CD8-positive, alpha-beta memory T cell (primary cell): ENCODE measurements around the gene SLC9A1. TPM values are rescaled to one million over a fixed set of nuclear protein-coding genes. Genes with fewer than 3 reads are reported as not detected.

ENCODE experiments used
- CTCF ChIA-PET: fragments of 350-600 bp; sonication (Branson Sonifier 250); formaldehyde crosslinking; loops from one replicate; lab custom pipeline; 2021; ENCODE audit warnings: antibody characterized with exemption; lab: Charles Lee
- POLR2A ChIA-PET: fragments of 350-600 bp; sonication (Branson Sonifier 250); formaldehyde crosslinking; loops from one replicate; lab custom pipeline; 2021; ENCODE audit warnings: antibody characterized with exemption; lab: Charles Lee
- DNase-seq, 5 donors: peaks; one replicate each; pipeline versions ENCODE4 v3.0.0 to v3.0.0-alpha.2; 2020 to 2022; ENCODE audit warnings: mixed read lengths in 1 of 5
- H3K27ac ChIP-seq: one replicate; pipeline ENCODE4 v1.7.0; 2013; ENCODE audit warnings: low read depth, mild to moderate bottlenecking, low read length, moderate library complexity
- H3K27me3 ChIP-seq: 2 replicates; pipeline ENCODE4 v1.7.0; 2013; ENCODE audit warnings: low read length, mild to moderate bottlenecking; ENCODE audit not compliant: insufficient read depth, poor library complexity, severe bottlenecking
- H3K36me3 ChIP-seq: 2 replicates; pipeline ENCODE4 v1.7.0; 2013; ENCODE audit warnings: mild to moderate bottlenecking, low read length, moderate library complexity; ENCODE audit not compliant: insufficient read depth
- H3K4me1 ChIP-seq: 2 replicates; pipeline ENCODE4 v1.7.0; 2013; ENCODE audit warnings: mild to moderate bottlenecking, low read length, moderate library complexity; ENCODE audit not compliant: insufficient read depth
- H3K4me3 ChIP-seq: 2 replicates; pipeline ENCODE4 v1.7.0; 2013; ENCODE audit warnings: mild to moderate bottlenecking, low read length
- H3K9me3 ChIP-seq: 2 replicates; pipeline ENCODE4 v1.7.0; 2013; ENCODE audit warnings: mild to moderate bottlenecking, low read length
- H3K27ac Mint-ChIP-seq, 8 donors: one replicate each; pipeline ENCODE4 v1.8.0; 2020 to 2021; ENCODE audit warnings: mixed read lengths in 8 of 8, mild to moderate bottlenecking in 6 of 8, inconsistent platforms in 3 of 8, moderate library complexity in 3 of 8
- H3K27me3 Mint-ChIP-seq, 2 donors: one replicate each; pipeline ENCODE4 v1.8.0; 2020 to 2021; ENCODE audit warnings: mixed read lengths in 2 of 2, mild to moderate bottlenecking in 1 of 2, moderate library complexity in 1 of 2
- H3K36me3 Mint-ChIP-seq, 3 donors: one replicate each; pipeline ENCODE4 v1.8.0; 2020 to 2021; ENCODE audit warnings: mixed read lengths in 3 of 3, inconsistent platforms in 1 of 3, mild to moderate bottlenecking in 1 of 3
- H3K4me1 Mint-ChIP-seq, 3 donors: one replicate each; pipeline ENCODE4 v1.8.0; 2020 to 2021; ENCODE audit warnings: mixed read lengths in 3 of 3, inconsistent platforms in 1 of 3, mild to moderate bottlenecking in 1 of 3
- H3K4me3 Mint-ChIP-seq, 7 donors: one replicate each; pipeline ENCODE4 v1.8.0; 2020 to 2021; ENCODE audit warnings: mixed read lengths in 7 of 7, mild to moderate bottlenecking in 6 of 7, moderate library complexity in 4 of 7, inconsistent platforms in 2 of 7
- H3K9me3 Mint-ChIP-seq, 5 donors: one replicate each; pipeline ENCODE4 v1.8.0; 2020 to 2022; ENCODE audit warnings: mixed read lengths in 5 of 5, mild to moderate bottlenecking in 3 of 5, moderate library complexity in 2 of 5, inconsistent platforms in 1 of 5
- polyA plus RNA-seq: library from polyadenylated mRNA; unstranded; fragments of 300-500 nt; fragmentation: Illumina TruSeq; gene quantifications from one replicate; pipeline ENCODE4 v1.2.3, GENCODE V29; 2021
- total RNA-seq, 2 experiments: library from RNA; stranded (reverse); gene quantifications; one replicate each; pipeline ENCODE4 v1.2.3, GENCODE V29; 2021

Gene SLC9A1
- total and polyA plus RNA-seq, 3 experiments from 2014 or later = 15.3 to 24.8 (median 23.9) TPM

- no peak overlapping the region for H3K27ac Mint-ChIP-seq
- ChIA-PET POLR2A (no interaction called here), CTCF (interaction anchor here (1.0 kb wide), 2 partner anchors 17 to 41 kb away, joined by 3 to 4 read pairs; no protein-coding TSS in a partner anchor)
Observed at GRCh38 chr1:27086026-27086425, 68.9 kb downstream of the SLC9A1 start.

GRCh38 chr1:27084107-27084506 is 70.8 kb downstream of the SLC9A1 start:
- H3K27me3 ChIP-seq = no peaks in the 10 kb centered on the region
- CTCF ChIA-PET = interaction anchor here (0.5 to 1.3 kb wide), 3 partner anchors 11 to 71 kb away, joined by 3 read pairs; partner anchors contain the start of gene SLC9A1
- Mint-ChIP-seq H3K4me1 (peaks cover 0 to 5% (median 0%) of the 10 kb centered on the region in 3 donors), H3K4me3 (no peak overlapping the region), H3K9me3 (peaks cover 0 to 6% (median 2%) of the 10 kb centered on the region in 5 donors), H3K27ac (no peak overlapping the region), H3K27me3 (peaks cover 1 to 6% of the 10 kb centered on the region in 2 donors), H3K36me3 (no peaks in the 10 kb centered on the region)
- H3K9me3 ChIP-seq = no peaks in the 10 kb centered on the region
- no peaks in the 10 kb centered on the region for H3K36me3 ChIP-seq
- H3K4me1 ChIP-seq = no peaks in the 10 kb centered on the region
- DNase-seq = no peak
- POLR2A ChIA-PET = no interaction called here
- H3K27ac ChIP-seq = no peak overlapping the region
- H3K4me3 ChIP-seq = no peak overlapping the region

More at GRCh38 chr1:27086026-27086425, 68.9 kb downstream of the SLC9A1 start:
- Mint-ChIP-seq H3K4me1 (peaks cover 0 to 5% (median 0%) of the 10 kb centered on the region in 3 donors), H3K36me3 (no peaks in the 10 kb centered on the region), H3K27me3 (peaks cover 1 to 6% of the 10 kb centered on the region in 2 donors), H3K9me3 (peaks cover 0 to 6% (median 2%) of the 10 kb centered on the region in 5 donors), H3K4me3 (no peak overlapping the region)
- no peaks in the 10 kb centered on the region for H3K4me1 ChIP-seq
- H3K36me3 ChIP-seq = no peaks in the 10 kb centered on the region
- DNase-seq = no peak
- no peaks in the 10 kb centered on the region for H3K27me3 ChIP-seq
- H3K4me3 ChIP-seq = no peak overlapping the region
- no peak overlapping the region for H3K27ac ChIP-seq
- no peaks in the 10 kb centered on the region for H3K9me3 ChIP-seq

GRCh38 chr1:27077968-27078367 is 77.0 kb downstream of the SLC9A1 start:
- no peaks in the 10 kb centered on the region for H3K9me3 ChIP-seq
- no peaks in the 10 kb centered on the region for H3K4me1 ChIP-seq
- Mint-ChIP-seq H3K9me3 (no peaks in the 10 kb centered on the region), H3K36me3 (no peaks in the 10 kb centered on the region), H3K4me1 (no peaks in the 10 kb centered on the region), H3K27me3 (peaks cover 1 to 3% of the 10 kb centered on the region in 2 donors), H3K4me3 (no peak overlapping the region), H3K27ac (no peak overlapping the region)
- no peaks in the 10 kb centered on the region for H3K36me3 ChIP-seq
- H3K4me3 ChIP-seq = no peak overlapping the region
- POLR2A ChIA-PET = no interaction called here
- no peak overlapping the region for H3K27ac ChIP-seq
- CTCF ChIA-PET = interaction anchor here (3.1 kb wide), 1 partner anchor 32 kb away, joined by 15 read pairs; no protein-coding TSS in a partner anchor
- no peak for DNase-seq
- no peaks in the 10 kb centered on the region for H3K27me3 ChIP-seq

- H3K9me3 ChIP-seq = no peaks in the 10 kb centered on the region
- ChIA-PET CTCF (interaction anchor here (0.6 to 3.1 kb wide), 2 partner anchors 31 to 224 kb away, joined by 3 to 15 read pairs; no protein-coding TSS in a partner anchor), POLR2A (no interaction called here)
- H3K4me3 Mint-ChIP-seq = no peak overlapping the region
- H3K4me1 Mint-ChIP-seq = no peaks in the 10 kb centered on the region
- H3K4me3 ChIP-seq = no peak overlapping the region
- DNase-seq = no peak
- peaks cover 0 to 8% of the 10 kb centered on the region in 2 donors for H3K27me3 Mint-ChIP-seq
- no peaks in the 10 kb centered on the region for H3K36me3 ChIP-seq
- no peaks in the 10 kb centered on the region for H3K27me3 ChIP-seq
- H3K27ac ChIP-seq = no peak overlapping the region
- H3K36me3 Mint-ChIP-seq = no peaks in the 10 kb centered on the region
- H3K4me1 ChIP-seq = no peaks in the 10 kb centered on the region
- H3K27ac Mint-ChIP-seq = no peak overlapping the region
- no peaks in the 10 kb centered on the region for H3K9me3 Mint-ChIP-seq
Observed at GRCh38 chr1:27076803-27077202, 78.1 kb downstream of the SLC9A1 start.

GRCh38 chr1:27074175-27074780 is 80.6 kb downstream of the SLC9A1 start:
- H3K9me3 Mint-ChIP-seq = no peaks in the 10 kb centered on the region
- no peaks in the 10 kb centered on the region for H3K27me3 ChIP-seq
- no peaks in the 10 kb centered on the region for H3K9me3 ChIP-seq
- H3K36me3 Mint-ChIP-seq = no peaks in the 10 kb centered on the region
- H3K4me3 ChIP-seq = no peak overlapping the region
- no peaks in the 10 kb centered on the region for H3K36me3 ChIP-seq
- H3K27me3 Mint-ChIP-seq = peaks cover 6 to 13% of the 10 kb centered on the region in 2 donors
- no peaks in the 10 kb centered on the region for H3K4me1 ChIP-seq
- H3K4me3 Mint-ChIP-seq = no peak overlapping the region
- H3K4me1 Mint-ChIP-seq = no peaks in the 10 kb centered on the region
- ChIA-PET CTCF (no interaction called here), POLR2A (no interaction called here)
- H3K27ac ChIP-seq = no peak overlapping the region
- H3K27ac Mint-ChIP-seq = no peak overlapping the region
- DNase-seq = no peak

- Mint-ChIP-seq H3K27ac (no peak overlapping the region), H3K36me3 (no peaks in the 10 kb centered on the region), H3K4me3 (no peak overlapping the region), H3K27me3 (peaks cover 13 to 18% of the 10 kb centered on the region in 2 donors), H3K9me3 (no peaks in the 10 kb centered on the region), H3K4me1 (no peaks in the 10 kb centered on the region)
- Histone ChIP-seq H3K4me1 (no peaks in the 10 kb centered on the region), H3K36me3 (no peaks in the 10 kb centered on the region), H3K27me3 (no peaks in the 10 kb centered on the region), H3K27ac (no peak overlapping the region), H3K9me3 (no peaks in the 10 kb centered on the region), H3K4me3 (no peak overlapping the region)
- POLR2A ChIA-PET = no interaction called here
- DNase-seq = no peak
- CTCF ChIA-PET = interaction anchor here (1.3 to 1.4 kb wide), 2 partner anchors 25 to 27 kb away, joined by 5 read pairs; no protein-coding TSS in a partner anchor
Observed at GRCh38 chr1:27071049-27071416, 83.9 kb downstream of the SLC9A1 start.

- Mint-ChIP-seq H3K36me3 (no peaks in the 10 kb centered on the region), H3K4me1 (no peaks in the 10 kb centered on the region), H3K4me3 (no peak overlapping the region), H3K27me3 (peaks cover 13 to 18% of the 10 kb centered on the region in 2 donors), H3K9me3 (no peaks in the 10 kb centered on the region), H3K27ac (no peak overlapping the region)
- Histone ChIP-seq H3K36me3 (no peaks in the 10 kb centered on the region), H3K27me3 (no peaks in the 10 kb centered on the region), H3K4me1 (no peaks in the 10 kb centered on the region), H3K4me3 (no peak overlapping the region), H3K27ac (no peak overlapping the region), H3K9me3 (no peaks in the 10 kb centered on the region)
- no peak for DNase-seq
- POLR2A ChIA-PET = no interaction called here
- CTCF ChIA-PET = interaction anchor here (1.1 to 1.4 kb wide), 3 partner anchors 25 to 27 kb away, joined by 4 to 5 read pairs (median 5); no protein-coding TSS in a partner anchor
Observed at GRCh38 chr1:27070390-27071048, 84.4 kb downstream of the SLC9A1 start.

- CTCF ChIA-PET = no interaction called here
- no peak overlapping the region for H3K27ac Mint-ChIP-seq
- H3K4me3 ChIP-seq = no peak overlapping the region
Observed at GRCh38 chr1:27068922-27069321, 86.0 kb downstream of the SLC9A1 start.

More at GRCh38 chr1:27068922-27069321, 86.0 kb downstream of the SLC9A1 start:
- POLR2A ChIA-PET = no interaction called here
- no peaks in the 10 kb centered on the region for H3K4me1 ChIP-seq
- DNase-seq = no peak
- no peaks in the 10 kb centered on the region for H3K27me3 ChIP-seq
- Mint-ChIP-seq H3K27me3 (peaks cover 13 to 18% of the 10 kb centered on the region in 2 donors), H3K4me3 (no peak overlapping the region), H3K4me1 (no peaks in the 10 kb centered on the region), H3K9me3 (no peaks in the 10 kb centered on the region), H3K36me3 (no peaks in the 10 kb centered on the region)
- H3K9me3 ChIP-seq = no peaks in the 10 kb centered on the region
- no peaks in the 10 kb centered on the region for H3K36me3 ChIP-seq
- no peak overlapping the region for H3K27ac ChIP-seq
